HEK293T (cell line): ENCODE measurements around the gene RNF220.

Source experiments
- CTCF ChIA-PET: fragments of 350-600 bp; formaldehyde crosslinking; extraction: SDS; loops from one replicate; lab custom pipeline; 2021; ENCODE audit warnings: antibody characterized with exemption, inconsistent platforms; lab: Yijun Ruan, JAX
- POLR2A ChIA-PET: fragments of 350-600 bp; formaldehyde crosslinking; extraction: SDS; loops from one replicate; lab custom pipeline; 2020; ENCODE audit warnings: antibody characterized with exemption, inconsistent platforms; lab: Yijun Ruan, JAX
- DNase-seq: peaks from one replicate; pipeline ENCODE4 v3.0.0; 2012; ENCODE audit warnings: mixed read lengths; ENCODE audit errors: extremely low spot score
- ARNT ChIP-seq: fragments of 450-650 bp; IDR thresholded peaks from 2 replicates; pipeline ENCODE4 v1.6.1; 2017; ENCODE audit warnings: mild to moderate bottlenecking
- BHLHE40 ChIP-seq: fragments of 450-650 bp; IDR thresholded peaks from 2 replicates; pipeline ENCODE4 v1.6.1; 2016; ENCODE audit warnings: mild to moderate bottlenecking, moderate library complexity, borderline replicate concordance
- CTBP1 ChIP-seq: fragments of 450-650 bp; IDR thresholded peaks from 2 replicates; pipeline ENCODE4 v1.6.1; 2016; ENCODE audit warnings: borderline replicate concordance
- ELF4 ChIP-seq: fragments of 450-650 bp; IDR thresholded peaks from 2 replicates; pipeline ENCODE4 v1.6.1; 2017; ENCODE audit warnings: antibody characterized with exemption
- FOXA1 ChIP-seq: fragments of 450-650 bp; IDR thresholded peaks from 2 replicates; pipeline ENCODE4 v1.6.1; 2016; ENCODE audit warnings: mild to moderate bottlenecking
- FOXK2 ChIP-seq: fragments of 450-650 bp; IDR thresholded peaks from 2 replicates; pipeline ENCODE4 v1.6.1; 2016; ENCODE audit warnings: mild to moderate bottlenecking
- FOXM1 ChIP-seq: fragments of 450-650 bp; IDR thresholded peaks from 2 replicates; pipeline ENCODE4 v1.6.1; 2017; ENCODE audit warnings: mild to moderate bottlenecking, borderline replicate concordance
- HDGF ChIP-seq: fragments of 450-650 bp; IDR thresholded peaks from 2 replicates; pipeline ENCODE4 v1.6.1; 2017; ENCODE audit warnings: antibody characterized with exemption, borderline replicate concordance
- L3MBTL2 ChIP-seq: fragments of 450-650 bp; conservative IDR thresholded peaks from 2 replicates; pipeline ENCODE4 v1.6.1; 2016; ENCODE audit warnings: mild to moderate bottlenecking
- LEF1 ChIP-seq: fragments of 450-650 bp; IDR thresholded peaks from 2 replicates; pipeline ENCODE4 v1.6.1; 2017; ENCODE audit warnings: mild to moderate bottlenecking, borderline replicate concordance
- NFRKB ChIP-seq: fragments of 450-650 bp; IDR thresholded peaks from 2 replicates; pipeline ENCODE4 v1.6.1; 2016; ENCODE audit warnings: mild to moderate bottlenecking, moderate library complexity
- PKNOX1 ChIP-seq: fragments of 450-650 bp; IDR thresholded peaks from 2 replicates; pipeline ENCODE4 v1.6.1; 2016
- SP1 ChIP-seq: fragments of 450-650 bp; IDR thresholded peaks from 2 replicates; pipeline ENCODE4 v1.6.1; 2017
- SUZ12 ChIP-seq: fragments of 450-650 bp; IDR thresholded peaks from 2 replicates; pipeline ENCODE4 v1.6.1; 2016; ENCODE audit warnings: mild to moderate bottlenecking
- TARDBP ChIP-seq: fragments of 450-650 bp; IDR thresholded peaks from 2 replicates; pipeline ENCODE4 v1.6.1; 2016
- ZNF384 ChIP-seq: fragments of 450-650 bp; IDR thresholded peaks from 2 replicates; pipeline ENCODE4 v1.6.1; 2016

Gene RNF220

GRCh38 chr1:44405798-44406736, 1.0 kb downstream of the RNF220 start:
- POLR2A ChIA-PET: interaction anchor here (1.3 kb wide), 1 partner anchor 10 kb away, joined by 8 read pairs; no protein-coding TSS in a partner anchor
- DNase-seq: peak; percentile 34
- CTCF ChIA-PET: no interaction called here
- TF ChIP-seq L3MBTL2 (peak; percentile 42), HDGF (no peak), ZNF384 (no peak)

- ChIA-PET CTCF (no interaction called here), POLR2A (no interaction called here)
- TF ChIP-seq NFRKB: no peak
- no peak for TF ChIP-seq LEF1
- TF ChIP-seq SUZ12: no peak
- no peak for TF ChIP-seq FOXM1
- no peak for TF ChIP-seq ELF4
- TF ChIP-seq L3MBTL2: no peak
- no peak for TF ChIP-seq CTBP1
- no peak for TF ChIP-seq HDGF
- TF ChIP-seq ARNT: no peak
- TF ChIP-seq FOXA1: no peak
- no peak for TF ChIP-seq TARDBP
- TF ChIP-seq SP1: no peak
- no peak for TF ChIP-seq BHLHE40
- no peak for TF ChIP-seq ZNF384
- TF ChIP-seq FOXK2: no peak
- no peak for DNase-seq
Observed at GRCh38 chr1:44406737-44407429, 1.8 kb downstream of the RNF220 start.

DNA sequence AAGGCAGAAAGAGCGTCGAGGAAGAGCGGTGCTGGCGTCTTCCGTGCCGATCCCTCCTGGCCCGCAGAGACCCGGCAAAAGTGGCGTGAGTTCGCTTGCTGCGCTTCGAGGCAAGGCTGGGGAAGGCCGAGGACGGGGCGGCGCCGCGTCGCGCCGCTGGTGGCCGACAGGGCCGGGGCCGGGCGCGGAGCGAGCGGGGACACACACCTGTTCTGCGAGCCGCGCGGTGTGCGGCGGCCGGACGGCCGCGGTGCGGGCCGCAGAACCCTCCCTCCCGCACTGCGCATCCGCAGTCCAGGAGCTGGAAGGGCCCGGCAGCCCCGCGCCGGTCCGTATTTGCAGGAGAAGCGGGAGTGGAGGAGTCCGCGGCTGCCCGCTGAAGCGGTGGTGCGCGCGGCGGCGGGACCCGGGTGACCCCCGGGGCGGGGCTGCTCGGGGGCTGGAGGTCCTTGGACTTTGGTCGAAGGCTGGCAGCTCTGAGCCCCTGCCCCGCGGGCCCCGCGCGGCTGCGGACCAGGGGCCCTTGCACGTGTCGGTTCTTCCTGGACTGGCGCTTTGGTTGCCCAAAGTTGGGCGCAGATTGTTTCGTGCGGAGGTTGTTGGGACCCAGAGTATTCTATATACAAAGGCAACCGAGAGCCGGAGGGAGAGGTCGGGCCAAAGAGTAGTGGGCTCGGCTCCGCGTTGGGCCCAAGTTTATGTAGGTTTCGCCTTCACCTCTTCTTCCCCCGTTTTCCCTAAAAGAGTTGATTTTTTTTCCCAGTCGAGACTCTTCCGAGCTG, 2.6 kb downstream of the RNF220 start:
- TF ChIP-seq SUZ12 (no peak), TARDBP (no peak), FOXM1 (no peak), ELF4 (no peak), FOXK2 (no peak), HDGF (no peak), LEF1 (no peak)
- DNase-seq: no peak
- ChIA-PET CTCF (no interaction called here), POLR2A (interaction anchor here (1.0 to 1.2 kb wide), 2 partner anchors 13 kb away, joined by 3 read pairs; no protein-coding TSS in a partner anchor)

- TF ChIP-seq SP1 (no peak), TARDBP (no peak), L3MBTL2 (0 out of 2 replicates have a peak, but pooled peaks have one; percentile 41), FOXK2 (no peak), LEF1 (no peak)
- no peak for DNase-seq
- ChIA-PET POLR2A (interaction anchor here (1.0 to 2.0 kb wide), 4 partner anchors 12 to 160 kb away, joined by 3 to 7 read pairs (median 3); no protein-coding TSS in a partner anchor), CTCF (interaction anchor here (1.5 kb wide), 1 partner anchor 30 kb away, joined by 6 read pairs; no protein-coding TSS in a partner anchor)
Observed at GRCh38 chr1:44408212-44408582, 3.1 kb downstream of the RNF220 start.

- ChIA-PET CTCF (interaction anchor here (1.2 to 1.5 kb wide), 2 partner anchors 31 to 92 kb away, joined by 3 to 6 read pairs; no protein-coding TSS in a partner anchor), POLR2A (interaction anchor here (1.0 to 2.0 kb wide), 4 partner anchors 11 to 159 kb away, joined by 3 to 7 read pairs (median 3); no protein-coding TSS in a partner anchor)
- TF ChIP-seq ZNF384 (no peak), BHLHE40 (no peak), TARDBP (no peak), SP1 (no peak), FOXA1 (no peak), ELF4 (no peak), PKNOX1 (no peak), FOXM1 (no peak), SUZ12 (no peak)
- DNase-seq: peak; percentile 47
Observed at GRCh38 chr1:44408632-44409602, 3.9 kb downstream of the RNF220 start.

- TF ChIP-seq NFRKB (no peak), TARDBP (no peak), L3MBTL2 (no peak), CTBP1 (no peak), ZNF384 (no peak), ARNT (no peak), FOXM1 (no peak)
- ChIA-PET CTCF (interaction anchor here (1.2 to 1.5 kb wide), 2 partner anchors 32 to 91 kb away, joined by 3 to 6 read pairs; no protein-coding TSS in a partner anchor), POLR2A (interaction anchor here (2.0 kb wide), 1 partner anchor 12 kb away, joined by 7 read pairs; no protein-coding TSS in a partner anchor)
- DNase-seq: no peak
Observed at GRCh38 chr1:44409757-44410156, 4.7 kb downstream of the RNF220 start.
